BLaER1 treated with 17β-estradiol and CSF1 and Interleukin-3, amounts not matched to agents 10 nM and 100 nM (cell line): Measurements from ENCODE around the gene WDR37.
A peak's percentile ranks its signal among the peaks of the same experiment; 100 is the strongest.

Experiments
- H3K27ac ChIP-seq, 11 experiments: shearing (Covaris generic); formaldehyde crosslinking; 2 replicates each; pipeline ENCODE4 v1.8.1; 2022
- H3K27me3 ChIP-seq, 11 experiments: shearing (Covaris generic); formaldehyde crosslinking; 2 replicates each; pipeline ENCODE4 v1.8.1; 2022
- H3K36me3 ChIP-seq, 11 experiments: shearing (Covaris generic); formaldehyde crosslinking; 2 replicates each; pipeline ENCODE4 v1.8.1; 2022
- H3K4me1 ChIP-seq, 10 experiments: shearing (Covaris generic); formaldehyde crosslinking; 2 replicates each; pipeline ENCODE4 v1.8.1; 2022
- H3K4me2 ChIP-seq, 11 experiments: shearing (Covaris generic); formaldehyde crosslinking; 2 replicates each; pipeline ENCODE4 v1.8.1; 2022
- H3K4me3 ChIP-seq, 10 experiments: shearing (Covaris generic); formaldehyde crosslinking; 2 replicates each; pipeline ENCODE4 v1.8.1; 2022
- H3K9ac ChIP-seq, 11 experiments: shearing (Covaris generic); formaldehyde crosslinking; 2 replicates each; pipeline ENCODE4 v1.8.1; 2022
- H3K9me3 ChIP-seq, 11 experiments: shearing (Covaris generic); formaldehyde crosslinking; replicated peaks in 1 of 11; 2 replicates each; pipeline ENCODE4 v1.8.1; 2022
- H4K20me1 ChIP-seq, 11 experiments: shearing (Covaris generic); formaldehyde crosslinking; 2 replicates each; pipeline ENCODE4 v1.8.1; 2022
- Cebpa-rat ChIP-seq, 11 experiments: shearing (Covaris generic); IDR thresholded peaks; 2 replicates each; pipeline ENCODE4 v1.8.1; 2022

Gene WDR37

GRCh38 chr10:1107679-1108078, 51.5 kb downstream of the WDR37 start:
- H3K4me2 ChIP-seq = no peak overlapping the region
- H3K4me3 ChIP-seq = no peak overlapping the region
- peaks cover 95 to 100% (median 97%) of the 10 kb centered on the region in 11 experiments for H3K36me3 ChIP-seq
- no peak overlapping the region for H3K27ac ChIP-seq
- H3K9ac ChIP-seq = no peak overlapping the region
- H3K27me3 ChIP-seq = no peaks in the 10 kb centered on the region
- no peak for TF ChIP-seq Cebpa-rat (IDR thresholded peaks at IDR 0.05)
- peaks cover 11 to 33% (median 27%) of the 10 kb centered on the region in 10 experiments; a peak in 18 of 20 replicates for H3K4me1 ChIP-seq
- peaks cover 54 to 100% (median 87%) of the 10 kb centered on the region in 11 experiments for H4K20me1 ChIP-seq
- no peaks in the 10 kb centered on the region for H3K9me3 ChIP-seq

- Histone ChIP-seq H4K20me1 (peaks cover 72 to 100% (median 88%) of the 10 kb centered on the region in 11 experiments), H3K4me3 (no peak overlapping the region), H3K27me3 (no peaks in the 10 kb centered on the region), H3K9me3 (no peaks in the 10 kb centered on the region), H3K4me1 (peaks cover 11 to 46% (median 37%) of the 10 kb centered on the region in 10 experiments; a peak in 18 of 20 replicates), H3K36me3 (peaks cover 95 to 100% (median 97%) of the 10 kb centered on the region in 11 experiments), H3K9ac (peak overlapping the region in 5 of 11 experiments; percentile 3 to 42 (median 25); a peak in 4 of 22 replicates), H3K4me2 (peak overlapping the region in 10 of 11 experiments; percentile 0 to 70 (median 52); a peak in 17 of 22 replicates), H3K27ac (peak overlapping the region in 7 of 11 experiments; percentile 2 to 62 (median 41); a peak in 8 of 22 replicates)
- no peak for TF ChIP-seq Cebpa-rat (IDR thresholded peaks at IDR 0.05)
These were observed 53.8 kb downstream of the WDR37 start for GRCh38 chr10:1109795-1110673.

GRCh38 chr10:1110674-1111119, 54.5 kb downstream of the WDR37 start:
- Histone ChIP-seq H3K4me1 (peaks cover 11 to 52% (median 43%) of the 10 kb centered on the region in 10 experiments; a peak in 19 of 20 replicates), H3K27ac (peak overlapping the region in 7 of 11 experiments; percentile 2 to 62 (median 41); a peak in 8 of 22 replicates), H3K4me3 (no peak overlapping the region), H3K9ac (peak overlapping the region in 5 of 11 experiments; percentile 3 to 42 (median 25); a peak in 3 of 22 replicates), H3K4me2 (peak overlapping the region in 9 of 11 experiments; percentile 41 to 70 (median 52); a peak in 17 of 22 replicates), H4K20me1 (peaks cover 78 to 100% (median 92%) of the 10 kb centered on the region in 11 experiments), H3K27me3 (no peaks in the 10 kb centered on the region), H3K9me3 (no peaks in the 10 kb centered on the region), H3K36me3 (peaks cover 94 to 100% (median 97%) of the 10 kb centered on the region in 11 experiments)
- no peak for TF ChIP-seq Cebpa-rat (IDR thresholded peaks at IDR 0.05)

- no peaks in the 10 kb centered on the region for H3K27me3 ChIP-seq
- no peak overlapping the region for H3K27ac ChIP-seq
- peaks cover 24 to 80% (median 71%) of the 10 kb centered on the region in 10 experiments for H3K4me1 ChIP-seq
- H3K36me3 ChIP-seq = peaks cover 87 to 97% (median 93%) of the 10 kb centered on the region in 11 experiments
- no peak overlapping the region for H3K4me3 ChIP-seq
- no peak for TF ChIP-seq Cebpa-rat (IDR thresholded peaks at IDR 0.05)
- peak overlapping the region in 4 of 11 experiments; percentile 11 to 82 (median 68); a peak in 3 of 22 replicates for H3K4me2 ChIP-seq
- no peaks in the 10 kb centered on the region for H3K9me3 ChIP-seq
- H4K20me1 ChIP-seq = peaks cover 94 to 100% (median 97%) of the 10 kb centered on the region in 11 experiments
- H3K9ac ChIP-seq = no peak overlapping the region
These were observed 58.1 kb downstream of the WDR37 start for GRCh38 chr10:1114315-1114714.

- no peaks in the 10 kb centered on the region for H3K9me3 ChIP-seq
- H3K9ac ChIP-seq = no peak overlapping the region; a peak in 2 of 22 replicates
- no peak for TF ChIP-seq Cebpa-rat (IDR thresholded peaks at IDR 0.05)
- no peak overlapping the region for H3K4me3 ChIP-seq
- peaks cover 18 to 83% (median 72%) of the 10 kb centered on the region in 10 experiments for H3K4me1 ChIP-seq
- no peaks in the 10 kb centered on the region for H3K27me3 ChIP-seq
- peaks cover 94 to 100% (median 97%) of the 10 kb centered on the region in 11 experiments for H4K20me1 ChIP-seq
- H3K27ac ChIP-seq = no peak overlapping the region
- peaks cover 87 to 97% (median 92%) of the 10 kb centered on the region in 11 experiments for H3K36me3 ChIP-seq
- H3K4me2 ChIP-seq = peak overlapping the region in 9 of 11 experiments; percentile 25 to 82 (median 62); a peak in 18 of 22 replicates
These were observed 58.8 kb downstream of the WDR37 start for GRCh38 chr10:1114719-1115606.

- Histone ChIP-seq H3K9ac (peak overlapping the region in 1 of 11 experiments; percentile 26; a peak in 2 of 22 replicates), H4K20me1 (peaks cover 96 to 100% (median 97%) of the 10 kb centered on the region in 11 experiments), H3K27me3 (no peaks in the 10 kb centered on the region), H3K9me3 (no peaks in the 10 kb centered on the region), H3K4me1 (peaks cover 20 to 83% (median 72%) of the 10 kb centered on the region in 10 experiments), H3K36me3 (peaks cover 84 to 97% (median 91%) of the 10 kb centered on the region in 11 experiments), H3K27ac (no peak overlapping the region), H3K4me2 (peak overlapping the region in 9 of 11 experiments; percentile 25 to 82 (median 62); a peak in 18 of 22 replicates), H3K4me3 (no peak overlapping the region)
- TF ChIP-seq Cebpa-rat (IDR thresholded peaks at IDR 0.05) = no peak
These were observed 59.4 kb downstream of the WDR37 start for GRCh38 chr10:1115607-1115955.

GRCh38 chr10:1116051-1116450, 59.9 kb downstream of the WDR37 start:
- H3K9me3 ChIP-seq = no peaks in the 10 kb centered on the region
- no peak overlapping the region for H3K27ac ChIP-seq
- H4K20me1 ChIP-seq = peaks cover 96 to 100% (median 97%) of the 10 kb centered on the region in 11 experiments
- peak overlapping the region in 1 of 11 experiments; percentile 26; a peak in 1 of 22 replicates for H3K9ac ChIP-seq
- peaks cover 25 to 83% (median 72%) of the 10 kb centered on the region in 10 experiments for H3K4me1 ChIP-seq
- no peak overlapping the region for H3K4me3 ChIP-seq
- peak overlapping the region in 9 of 11 experiments; percentile 36 to 82 (median 62); a peak in 18 of 22 replicates for H3K4me2 ChIP-seq
- H3K36me3 ChIP-seq = peaks cover 80 to 97% (median 86%) of the 10 kb centered on the region in 11 experiments
- H3K27me3 ChIP-seq = no peaks in the 10 kb centered on the region
- TF ChIP-seq Cebpa-rat (IDR thresholded peaks at IDR 0.05) = no peak

GRCh38 chr10:1116696-1117280, 60.6 kb downstream of the WDR37 start:
- no peak overlapping the region; a peak in 1 of 22 replicates for H3K9ac ChIP-seq
- H4K20me1 ChIP-seq = peaks cover 96 to 100% (median 97%) of the 10 kb centered on the region in 11 experiments
- no peaks in the 10 kb centered on the region for H3K9me3 ChIP-seq
- TF ChIP-seq Cebpa-rat (IDR thresholded peaks at IDR 0.05) = no peak
- peaks cover 76 to 97% (median 84%) of the 10 kb centered on the region in 11 experiments for H3K36me3 ChIP-seq
- no peak overlapping the region for H3K4me3 ChIP-seq
- no peaks in the 10 kb centered on the region for H3K27me3 ChIP-seq
- peaks cover 32 to 83% (median 72%) of the 10 kb centered on the region in 10 experiments for H3K4me1 ChIP-seq
- peak overlapping the region; percentile 37 to 82 (median 59) for H3K4me2 ChIP-seq
- H3K27ac ChIP-seq = no peak overlapping the region
